Stimulated activated CD4-positive, alpha-beta T cell treated with anti-CD3 and anti-CD28 coated beads, Interleukin-12 subunit alpha, Interleukin-12 subunit beta, amount 100 ng/mL, for 4 hours (primary cell): ENCODE measurements around the gene PRDM5.

ENCODE experiments used
- DNase-seq: peaks from one replicate; pipeline ENCODE4 v3.0.0-alpha.2; 2020

Gene PRDM5

DNA sequence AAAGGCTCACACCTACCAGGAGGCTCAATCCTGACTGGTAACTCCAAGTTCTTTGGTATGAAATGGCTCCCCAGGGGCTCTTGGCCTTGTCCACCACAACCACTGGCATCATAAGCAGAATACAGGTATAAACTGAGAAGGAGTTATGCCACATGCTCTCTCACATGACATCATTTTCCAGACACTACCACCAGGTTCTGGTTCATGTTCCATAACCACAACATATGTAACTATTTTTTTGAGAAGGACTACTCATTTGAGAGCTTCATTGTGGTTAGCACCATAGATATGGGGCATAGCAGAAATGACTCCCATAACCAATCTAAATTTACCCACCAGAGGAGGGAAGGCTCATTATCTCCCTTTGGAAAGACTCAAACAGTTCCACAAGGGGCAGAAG lies 19.6 kb downstream of the PRDM5 start:
- no peak for DNase-seq

DNA sequence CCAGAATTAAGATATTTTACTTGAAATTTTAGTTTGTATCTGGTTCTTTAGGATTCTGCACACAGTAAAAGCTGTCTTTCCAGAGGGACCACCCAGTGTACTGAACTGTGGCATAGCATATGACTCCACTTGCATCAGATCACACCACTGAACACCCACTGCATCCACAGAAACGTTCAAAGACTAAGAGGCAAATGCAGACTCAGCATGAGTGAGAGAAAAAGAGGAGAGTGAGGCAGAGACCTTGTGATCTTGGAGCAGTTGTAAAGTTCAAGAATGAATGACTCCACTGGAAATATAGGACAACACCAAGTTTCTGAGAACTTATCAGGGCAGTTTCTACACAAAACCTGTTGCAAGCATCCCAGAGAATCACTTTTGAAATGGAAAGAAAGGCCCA lies 20.8 kb downstream of the PRDM5 start:
- DNase-seq, result no peak

DNA sequence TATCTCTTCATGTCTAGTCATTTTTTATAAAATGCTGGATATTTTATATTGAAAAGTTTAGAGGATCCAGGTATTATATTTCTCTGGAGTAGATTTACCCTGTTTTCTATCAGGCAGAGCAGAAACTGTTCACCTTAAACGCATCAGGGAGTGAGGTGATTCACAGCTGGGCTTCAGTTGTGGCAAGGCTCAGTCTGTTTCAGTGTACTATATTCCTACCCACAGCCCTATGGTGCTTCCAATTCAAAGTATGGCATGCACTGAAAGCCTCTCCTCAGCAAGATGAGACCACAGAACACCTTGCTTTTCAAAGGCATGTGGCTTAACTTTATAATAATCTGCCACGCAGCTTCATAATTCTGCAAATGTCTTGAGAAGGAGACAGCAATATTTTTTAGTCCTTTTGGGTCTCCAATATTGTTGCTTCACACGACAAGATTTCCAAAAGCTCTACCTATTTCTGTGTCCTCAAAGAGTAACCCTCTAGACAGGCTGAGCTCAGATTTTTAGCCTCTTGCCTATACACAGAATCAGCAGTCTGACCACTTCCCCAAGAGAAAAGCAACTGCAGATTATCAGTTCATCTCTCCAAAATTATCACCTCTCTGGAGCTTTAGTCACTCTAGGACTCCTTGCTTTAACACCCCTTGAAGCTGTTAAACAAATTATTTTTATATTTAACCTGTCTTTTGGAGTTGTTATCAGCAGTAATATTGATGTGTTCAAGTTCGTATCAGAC lies 24.4 kb downstream of the PRDM5 start:
- DNase-seq, result no peak

DNA sequence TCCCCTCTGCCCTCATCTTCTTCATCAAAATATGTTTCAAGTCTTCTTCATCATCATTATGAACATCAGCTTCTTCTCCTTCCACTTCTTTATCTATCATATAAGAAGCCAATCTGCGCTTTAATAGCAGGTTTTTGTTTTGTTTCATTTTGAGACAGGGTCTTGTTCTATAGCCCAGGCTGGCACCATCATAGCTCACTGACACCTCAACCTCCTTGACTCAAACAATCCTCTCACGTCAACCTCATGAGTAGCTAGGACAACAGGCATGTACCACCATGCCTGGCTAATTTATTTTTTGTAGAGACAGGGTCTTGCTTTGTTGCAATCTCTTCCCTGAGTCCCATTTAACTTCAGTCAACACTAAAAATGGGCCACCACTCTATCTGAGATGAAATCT lies 27.0 kb downstream of the PRDM5 start:
- DNase-seq, result no peak

DNA sequence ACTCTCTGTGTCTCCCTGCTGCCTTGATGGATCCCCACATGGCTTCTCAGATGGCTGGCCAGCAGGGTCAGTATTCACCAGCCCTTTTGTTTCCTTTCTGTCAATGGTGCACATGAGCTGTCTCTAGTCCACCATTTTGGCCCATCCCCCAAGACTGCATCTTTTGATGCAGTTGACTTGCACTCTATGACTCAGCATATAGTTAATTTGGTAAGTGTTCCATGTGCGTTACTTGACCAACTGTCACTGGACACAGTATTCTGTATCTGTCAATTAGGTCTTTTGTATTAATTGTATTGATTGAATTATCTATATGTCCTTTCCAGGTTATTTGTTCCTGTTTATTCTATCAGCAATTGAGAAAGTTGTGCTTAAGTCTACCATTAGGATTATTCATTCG lies 29.2 kb downstream of the PRDM5 start:
- DNase-seq, result no peak

DNA sequence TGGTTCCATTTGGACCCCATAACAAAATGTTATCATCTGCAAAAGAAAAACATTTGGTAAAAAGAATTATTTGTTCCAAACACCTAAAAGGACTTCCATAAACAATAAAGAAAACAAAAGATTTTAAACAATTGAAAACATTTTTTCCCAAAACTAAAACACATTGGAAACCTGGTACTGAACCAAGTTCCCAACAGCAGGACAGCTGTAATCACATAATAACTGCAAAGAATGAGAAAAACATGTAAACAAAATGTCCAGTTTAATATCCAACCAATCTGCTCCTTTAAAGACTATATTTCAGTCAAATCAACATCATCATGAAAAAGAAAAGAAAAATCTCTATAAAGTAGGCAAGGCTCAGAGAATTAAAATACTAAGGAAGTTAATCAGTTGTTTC lies 36.3 kb downstream of the PRDM5 start:
- DNase-seq, result no peak

DNA sequence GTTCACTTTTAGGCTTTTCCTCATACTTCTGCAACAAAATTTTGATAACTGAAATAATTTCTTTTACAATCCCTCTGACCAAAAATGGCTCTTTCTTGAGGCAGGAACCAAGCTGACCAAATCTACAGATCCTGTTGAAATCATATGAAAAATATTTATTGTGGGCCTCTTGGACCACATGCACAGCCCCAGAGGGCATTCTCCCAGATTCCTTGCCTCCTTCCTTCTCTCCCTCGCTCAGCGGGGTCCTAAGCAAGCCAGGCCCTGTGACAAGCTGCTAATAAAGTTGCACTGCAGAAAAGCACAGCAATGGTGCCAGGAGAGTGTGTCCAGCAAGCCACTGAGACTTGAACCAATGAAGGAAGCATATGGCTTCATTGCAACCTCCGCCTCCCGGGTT lies 40.7 kb downstream of the PRDM5 start:
- no peak for DNase-seq

DNA sequence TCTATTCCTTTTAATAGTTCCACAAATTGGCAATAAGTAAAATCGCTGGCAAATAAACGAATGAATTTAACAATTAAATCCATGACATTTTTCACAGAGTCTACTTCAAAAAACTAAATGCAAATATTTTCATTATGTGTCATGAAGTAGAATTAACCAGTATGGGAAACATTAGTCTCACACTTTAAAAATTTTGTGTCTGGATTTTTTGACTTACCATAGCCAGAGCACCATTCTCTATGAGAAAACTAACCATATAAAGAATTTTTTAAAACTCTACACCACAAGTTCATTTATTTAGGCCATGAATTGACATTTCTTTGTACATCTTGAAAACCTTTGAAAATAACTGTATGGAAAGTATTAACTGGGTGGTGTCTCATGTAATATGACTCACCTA lies 41.2 kb downstream of the PRDM5 start:
- DNase-seq, result no peak

DNA sequence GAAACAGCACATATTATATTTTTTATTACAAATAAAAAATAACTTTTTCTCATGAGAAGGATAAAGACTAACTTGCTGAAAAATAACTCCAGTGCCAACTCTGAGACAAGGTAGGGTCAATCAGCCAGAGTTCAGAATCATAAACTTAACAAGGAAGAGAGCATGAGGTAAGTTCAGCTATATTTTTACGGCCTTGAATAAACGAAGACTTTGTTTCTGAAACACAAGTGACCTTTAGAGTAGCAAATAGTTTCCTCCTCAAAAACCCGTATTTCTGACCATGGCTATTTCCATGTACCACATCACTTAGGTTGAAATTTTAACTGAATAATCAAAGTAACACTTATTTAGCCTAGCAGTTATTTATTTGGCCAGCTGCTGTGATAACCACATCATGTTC lies 45.5 kb downstream of the PRDM5 start:
- DNase-seq, result no peak

DNA sequence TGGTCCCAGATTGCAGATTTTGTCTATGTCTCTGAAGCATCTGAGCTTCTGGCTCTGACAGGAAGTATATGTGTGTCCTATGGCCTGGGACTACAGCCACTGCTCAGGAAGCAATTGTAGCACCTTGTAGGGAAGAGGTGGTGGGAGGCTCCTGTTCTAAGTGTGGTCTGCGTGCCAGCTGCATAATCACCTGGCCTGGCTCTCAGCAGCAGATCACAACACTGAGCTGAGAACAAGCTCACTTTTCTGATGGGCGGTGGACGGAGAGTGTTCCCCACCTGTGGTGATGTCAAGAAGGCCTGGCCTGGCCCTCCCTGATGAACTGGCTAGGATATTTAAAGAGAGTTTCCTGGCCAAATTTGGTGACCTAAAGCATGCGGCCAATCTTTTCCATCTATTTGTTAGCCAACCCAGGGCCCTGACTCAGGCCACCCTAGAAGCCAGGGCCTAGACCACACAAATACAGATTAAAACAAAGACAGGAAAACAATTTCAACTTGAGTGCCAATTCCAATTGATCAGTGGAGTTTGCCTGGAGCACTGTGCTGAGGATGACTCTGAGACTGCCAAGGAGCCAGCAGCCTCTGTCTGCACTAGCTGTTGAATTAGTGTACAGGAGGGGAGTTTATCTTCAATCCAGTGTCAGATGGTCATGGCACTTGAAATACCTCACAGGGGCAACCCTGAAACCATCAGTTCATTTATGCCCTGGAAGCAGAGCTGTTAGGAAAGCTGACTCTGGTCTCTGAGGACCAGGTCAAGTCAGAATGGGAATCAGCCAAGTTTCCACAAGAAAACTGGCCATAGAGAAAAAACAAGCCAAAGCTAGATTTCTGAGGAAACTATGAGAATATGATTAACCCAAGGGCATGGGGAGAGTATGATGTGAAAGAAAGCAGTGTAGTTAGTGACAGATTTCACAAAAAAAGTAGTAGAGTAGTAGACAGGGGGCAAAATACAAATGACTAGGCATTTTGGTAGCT lies 47.4 kb downstream of the PRDM5 start:
- DNase-seq, result no peak

DNA sequence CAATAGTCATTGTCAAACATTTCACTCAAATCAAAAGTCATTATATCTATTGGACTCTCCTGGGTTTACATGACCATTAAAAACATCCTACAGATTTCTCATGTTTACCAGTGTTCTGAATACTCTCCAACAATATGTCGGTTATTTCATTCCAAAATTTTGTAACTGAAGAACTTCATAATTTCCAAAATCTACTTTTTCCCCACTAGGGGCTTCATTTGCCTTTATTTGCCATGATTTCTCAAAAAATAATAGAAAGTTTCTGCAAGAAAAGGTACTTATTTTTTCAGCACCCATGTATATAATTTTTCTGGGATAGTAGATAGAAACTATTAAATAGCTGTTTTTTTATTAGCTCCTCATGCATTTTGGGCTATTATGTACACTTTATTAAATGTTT lies 49.0 kb downstream of the PRDM5 start:
- DNase-seq, result no peak

DNA sequence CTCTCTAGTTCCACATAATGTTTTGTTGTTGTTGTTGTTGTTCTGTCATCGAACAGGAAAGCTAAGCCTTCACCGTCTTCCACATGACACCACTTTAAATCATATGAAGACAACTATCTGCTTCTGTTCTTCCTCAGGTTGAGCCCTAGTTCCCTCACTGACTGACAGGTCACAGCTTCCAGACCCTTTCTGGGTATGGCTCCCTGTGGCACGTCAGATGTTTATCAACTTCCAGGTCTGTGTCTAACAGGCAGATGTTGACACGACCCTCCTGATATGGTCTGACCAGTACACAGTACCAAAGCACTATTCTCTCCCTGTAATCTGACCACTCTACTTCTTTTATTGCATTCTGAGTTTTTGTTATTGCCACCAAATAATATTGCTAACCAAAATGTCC lies 51.4 kb downstream of the PRDM5 start:
- no peak for DNase-seq

DNA sequence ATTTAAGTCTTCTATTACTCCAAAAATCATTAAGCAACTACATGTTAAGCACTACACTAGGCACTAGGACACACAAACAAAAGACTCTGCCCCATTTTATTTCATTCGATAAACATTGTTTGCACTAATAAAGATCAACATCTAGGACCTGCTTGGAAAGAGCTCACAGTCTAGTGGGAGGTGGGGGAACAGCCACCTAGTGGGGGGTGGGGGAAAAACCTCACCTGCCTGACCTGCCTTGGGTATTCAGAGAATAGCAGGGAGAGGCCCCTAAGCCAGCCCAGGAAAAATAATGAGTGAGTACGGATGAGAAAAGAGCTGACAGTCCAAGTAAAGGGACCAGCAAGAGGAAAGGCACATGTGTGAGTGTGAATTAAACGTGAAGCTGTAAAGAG lies 52.2 kb downstream of the PRDM5 start:
- DNase-seq, result no peak

DNA sequence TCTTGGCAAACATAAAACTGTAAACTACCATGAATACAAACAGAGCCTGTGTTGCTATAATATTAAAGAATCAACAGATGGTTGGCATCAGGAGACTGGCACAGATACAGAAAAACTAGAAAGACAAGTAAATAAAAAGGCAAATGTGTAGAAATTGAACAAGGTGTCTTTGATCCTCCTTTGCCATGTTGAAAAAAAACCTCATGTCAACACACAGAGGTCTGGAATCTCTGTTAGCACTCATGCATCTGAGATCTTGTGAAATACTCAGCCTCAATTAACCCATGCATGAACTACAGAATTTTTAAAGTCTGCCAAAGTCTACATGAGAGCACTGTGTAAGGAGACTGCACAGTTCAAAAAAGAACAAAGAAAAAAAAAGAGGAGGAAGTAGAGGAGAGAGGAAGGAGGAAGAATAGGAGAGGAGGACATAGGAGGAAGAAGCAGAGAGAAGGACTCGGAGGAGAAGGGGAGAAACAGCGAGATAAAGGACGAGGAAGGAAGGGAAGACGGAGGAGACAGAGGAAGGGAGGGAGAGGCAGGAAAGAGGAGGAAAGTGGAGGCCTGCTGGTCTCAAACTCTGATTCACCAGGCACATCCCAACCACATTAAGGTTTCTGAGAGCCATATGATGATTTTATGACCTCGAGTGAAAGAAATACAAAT lies 52.8 kb downstream of the PRDM5 start:
- DNase-seq, result no peak

DNA sequence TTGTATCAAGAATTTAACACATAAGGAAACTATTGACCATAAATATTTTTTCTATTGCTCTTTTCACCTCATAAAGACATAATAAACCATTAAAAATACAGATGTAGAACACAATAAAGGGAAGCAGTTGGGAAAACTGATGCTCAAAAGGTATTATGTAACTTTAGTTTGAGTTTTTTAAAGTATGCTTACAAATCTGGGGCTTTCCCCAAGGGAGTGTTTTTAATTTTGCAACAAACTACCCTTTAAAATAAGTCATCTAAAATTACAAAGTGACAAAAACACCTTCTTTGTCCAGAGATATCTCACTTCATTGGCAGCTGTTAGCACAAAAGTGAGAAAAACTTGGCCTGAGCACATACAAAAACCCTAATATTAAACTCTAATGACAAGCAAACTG lies 55.0 kb downstream of the PRDM5 start:
- DNase-seq, result no peak

DNA sequence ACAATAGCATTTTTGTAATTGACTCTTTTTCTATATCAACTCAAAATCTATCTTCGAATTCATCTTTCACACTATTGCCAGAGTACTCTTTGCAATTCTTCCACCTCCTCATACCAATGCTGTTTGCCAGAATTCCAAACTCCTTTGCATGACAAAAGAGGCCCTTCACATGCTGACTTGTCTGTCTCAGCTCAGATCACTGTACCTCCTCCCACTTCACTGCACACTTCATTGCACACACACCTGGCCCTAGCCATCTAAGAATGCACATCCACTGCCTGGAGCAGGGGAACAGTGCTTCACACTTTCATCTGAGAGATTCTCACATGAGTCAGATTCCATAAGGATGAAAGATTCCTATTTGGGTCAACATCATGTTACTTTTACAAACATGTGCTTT lies 56.5 kb downstream of the PRDM5 start:
- no peak for DNase-seq

DNA sequence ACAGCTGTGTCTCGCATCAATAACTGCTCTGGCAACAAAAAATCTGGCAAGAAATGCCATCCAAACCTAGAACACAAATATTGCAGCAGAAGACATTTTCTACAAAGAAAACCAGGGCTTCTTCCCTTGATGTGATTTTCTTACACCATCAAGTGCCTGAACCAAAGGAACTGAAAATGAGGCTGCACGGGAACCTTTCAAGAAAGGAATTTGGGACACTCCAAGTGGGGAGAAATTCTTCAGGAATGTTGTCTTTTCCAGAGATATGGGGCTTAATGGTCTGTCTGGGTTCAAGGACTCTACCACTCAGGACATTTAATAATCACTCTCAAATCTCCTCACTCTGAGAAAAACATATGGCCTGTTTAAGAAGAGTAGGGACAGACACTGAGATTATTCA lies 57.6 kb downstream of the PRDM5 start:
- DNase-seq, result no peak

DNA sequence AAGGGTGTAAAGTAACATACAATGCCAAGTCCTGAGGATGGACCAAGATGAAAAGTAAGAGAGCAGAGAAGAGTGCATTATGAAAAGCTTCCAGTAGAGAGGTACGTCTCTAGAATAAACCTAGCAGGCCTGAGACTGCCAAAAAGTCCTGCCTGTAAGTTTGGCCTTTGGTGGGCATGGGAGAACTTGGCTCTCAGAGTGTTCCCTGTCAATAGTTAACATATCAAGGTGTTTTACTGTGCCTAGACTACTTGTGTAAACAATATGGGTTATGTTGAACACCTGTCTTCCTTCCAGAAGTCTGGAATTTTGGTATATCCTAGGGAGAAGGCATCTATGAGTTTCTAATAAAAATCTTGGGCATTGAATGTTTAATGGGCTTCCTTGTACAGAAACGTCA lies 60.1 kb downstream of the PRDM5 start:
- DNase-seq, result no peak

DNA sequence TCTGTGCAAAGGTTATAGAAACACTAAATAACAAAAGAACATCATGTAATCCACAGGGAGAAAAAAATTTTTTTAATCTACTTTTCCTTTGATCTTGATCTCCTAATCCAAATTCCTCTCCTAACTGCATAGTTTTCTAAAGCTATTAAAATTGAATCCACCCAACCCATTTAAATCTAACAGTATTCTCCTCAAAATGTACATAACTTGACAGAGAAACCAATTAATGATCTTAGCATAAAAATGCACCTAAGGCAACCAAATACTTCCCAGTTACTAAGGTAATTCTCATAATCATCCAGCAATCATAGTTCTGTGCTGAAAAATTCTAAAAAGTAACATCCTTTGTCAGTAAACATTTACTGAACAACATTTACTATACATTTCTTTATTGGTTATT lies 60.7 kb downstream of the PRDM5 start:
- DNase-seq, result no peak

DNA sequence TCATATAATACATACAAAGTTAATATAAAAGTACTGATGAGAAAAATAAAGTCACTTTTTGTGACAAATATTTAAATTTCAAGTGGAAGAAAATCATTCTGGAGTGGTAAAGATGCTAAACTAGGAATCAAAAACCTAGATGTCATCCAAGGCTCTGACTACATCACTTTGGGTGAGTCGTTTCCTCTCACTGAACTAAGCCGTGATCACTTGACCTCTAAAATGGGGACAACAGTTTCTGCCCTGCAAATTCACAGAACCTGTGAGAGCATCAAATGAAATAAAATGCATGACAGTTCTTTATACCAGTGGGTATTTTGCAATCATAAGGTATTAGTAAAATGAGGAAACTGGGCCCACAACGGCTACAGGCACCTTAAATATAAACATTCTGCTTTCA lies 63.8 kb downstream of the PRDM5 start:
- no peak for DNase-seq

DNA sequence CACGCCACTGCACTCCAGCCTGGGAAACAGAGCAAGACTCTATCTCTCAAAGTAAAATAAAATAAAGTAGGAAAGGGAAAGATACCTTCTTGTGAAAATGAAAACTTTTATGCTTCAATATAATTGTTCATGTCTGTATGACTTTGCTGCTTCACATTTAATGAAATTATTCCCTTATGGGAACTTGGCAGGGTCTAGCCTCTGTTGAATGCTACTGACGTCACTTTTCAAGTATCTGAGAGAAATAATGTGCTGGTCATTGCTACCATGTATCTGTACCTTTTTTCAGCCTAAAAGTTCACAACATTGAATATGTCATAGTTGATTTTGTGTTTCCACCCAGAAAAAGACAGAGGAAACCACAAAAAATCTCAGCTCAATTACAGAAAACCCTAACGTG lies 65.2 kb downstream of the PRDM5 start:
- no peak for DNase-seq

DNA sequence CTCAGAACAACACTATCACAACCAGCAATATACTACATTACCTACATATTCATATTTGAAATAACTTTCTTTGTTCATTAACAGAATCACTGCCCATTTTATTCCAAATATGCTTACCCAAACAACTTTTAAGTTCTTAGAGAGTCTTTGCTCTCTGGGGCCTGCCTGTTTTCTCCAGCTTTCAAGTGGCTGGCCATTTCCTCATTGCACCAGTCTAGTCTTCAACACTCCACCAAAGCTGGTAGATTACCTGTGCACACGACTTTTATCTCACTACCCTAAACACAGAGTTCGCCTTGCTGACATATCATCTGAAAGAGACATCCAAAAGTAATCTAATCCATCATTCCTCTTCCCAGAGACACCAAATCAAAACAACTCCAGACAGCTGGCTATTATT lies 66.2 kb downstream of the PRDM5 start:
- no peak for DNase-seq

DNA sequence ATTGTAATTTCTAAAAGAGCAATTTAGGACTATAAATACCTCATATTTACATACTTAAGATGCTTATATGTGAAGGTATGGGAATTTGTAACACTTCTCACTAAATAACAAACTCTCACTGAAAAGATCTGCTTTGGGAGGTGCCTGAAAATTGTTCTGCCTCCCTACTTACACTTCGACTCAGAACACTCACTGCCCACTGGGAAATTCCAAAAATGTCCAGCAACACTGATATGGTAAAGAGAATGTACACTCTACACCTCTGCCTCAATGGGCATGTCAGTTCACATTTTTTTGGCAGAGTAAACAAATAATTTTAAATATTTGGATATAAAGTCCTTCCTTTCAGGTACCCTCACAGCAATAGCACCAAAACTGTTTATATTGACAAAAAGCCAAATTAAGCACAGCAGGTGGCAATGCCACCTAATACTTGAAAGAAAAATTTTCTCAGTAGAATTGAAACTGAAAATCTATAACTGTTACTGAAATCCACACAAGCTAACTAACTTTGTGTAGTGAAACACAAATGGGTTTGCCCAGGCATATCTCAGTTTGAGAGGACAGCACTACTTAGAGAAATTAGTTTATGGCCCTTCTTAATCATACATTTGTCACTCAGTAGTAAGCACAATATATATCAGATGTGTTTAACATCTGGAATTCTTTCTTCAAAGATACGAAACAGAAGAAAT lies 67.1 kb downstream of the PRDM5 start:
- no peak for DNase-seq
